GM10847 (cell line): ENCODE results near the gene HECTD4.

ENCODE experiments used
- POLR2A ChIP-seq: IDR thresholded peaks from 2 replicates; pipeline ENCODE4 v1.6.1; 2011; ENCODE audit not compliant: insufficient read length; ENCODE audit errors: extremely low read depth

The HECTD4 gene

DNA sequence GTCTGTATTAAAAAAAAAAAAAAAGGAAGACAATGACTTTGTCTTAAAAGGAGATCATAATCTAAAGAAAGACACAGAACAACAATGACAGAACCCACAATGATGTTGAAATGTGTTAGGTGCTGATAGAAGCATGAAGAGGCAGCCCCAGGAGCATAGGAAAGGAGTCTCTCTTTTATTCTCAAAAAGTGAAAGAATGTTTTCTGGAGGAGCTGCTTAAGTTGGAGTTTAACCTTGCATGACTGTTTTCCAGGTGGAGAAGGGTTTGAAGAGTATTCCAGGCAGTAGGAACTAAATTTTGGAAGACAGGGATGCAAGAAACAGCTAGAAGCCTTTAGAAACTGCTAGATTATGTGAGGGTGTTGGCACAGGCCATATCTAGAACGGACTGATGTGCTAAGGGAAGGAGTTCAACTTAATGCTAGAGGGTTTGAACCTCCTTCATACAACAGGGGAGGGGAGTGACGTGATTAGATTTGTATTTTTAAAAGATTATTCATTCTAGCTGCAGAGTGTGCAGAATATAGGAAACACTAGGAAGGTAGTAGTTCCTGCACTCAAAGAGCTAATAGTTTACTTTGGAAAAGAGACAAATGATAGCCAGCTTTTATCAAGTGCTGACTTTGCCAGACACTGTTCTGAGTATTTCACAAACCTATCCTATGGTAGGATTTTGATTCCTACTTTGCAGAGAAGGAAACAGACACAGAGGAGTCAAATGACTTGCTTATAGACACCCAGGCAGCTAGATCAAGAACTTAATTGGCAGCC is 31.8 kb upstream of the HECTD4 start:
- TF ChIP-seq POLR2A: no peak

DNA sequence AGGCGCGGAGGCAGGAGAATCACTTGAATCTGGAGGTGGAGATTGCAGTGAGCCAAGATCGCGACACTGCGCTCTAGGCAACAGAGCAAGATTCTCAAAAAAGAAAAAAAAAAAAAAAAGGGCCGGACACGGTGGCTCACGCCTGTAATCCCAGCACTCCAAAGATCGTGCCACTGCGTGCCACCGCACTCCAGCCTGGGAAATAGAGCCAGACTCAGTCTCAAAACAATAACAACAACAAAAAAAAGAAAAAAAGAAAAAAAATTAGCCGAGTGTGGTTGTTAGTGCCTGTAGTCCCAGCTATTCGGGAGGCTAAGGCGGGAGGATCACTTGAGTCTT is 27.6 kb upstream of the HECTD4 start:
- TF ChIP-seq POLR2A: no peak

DNA sequence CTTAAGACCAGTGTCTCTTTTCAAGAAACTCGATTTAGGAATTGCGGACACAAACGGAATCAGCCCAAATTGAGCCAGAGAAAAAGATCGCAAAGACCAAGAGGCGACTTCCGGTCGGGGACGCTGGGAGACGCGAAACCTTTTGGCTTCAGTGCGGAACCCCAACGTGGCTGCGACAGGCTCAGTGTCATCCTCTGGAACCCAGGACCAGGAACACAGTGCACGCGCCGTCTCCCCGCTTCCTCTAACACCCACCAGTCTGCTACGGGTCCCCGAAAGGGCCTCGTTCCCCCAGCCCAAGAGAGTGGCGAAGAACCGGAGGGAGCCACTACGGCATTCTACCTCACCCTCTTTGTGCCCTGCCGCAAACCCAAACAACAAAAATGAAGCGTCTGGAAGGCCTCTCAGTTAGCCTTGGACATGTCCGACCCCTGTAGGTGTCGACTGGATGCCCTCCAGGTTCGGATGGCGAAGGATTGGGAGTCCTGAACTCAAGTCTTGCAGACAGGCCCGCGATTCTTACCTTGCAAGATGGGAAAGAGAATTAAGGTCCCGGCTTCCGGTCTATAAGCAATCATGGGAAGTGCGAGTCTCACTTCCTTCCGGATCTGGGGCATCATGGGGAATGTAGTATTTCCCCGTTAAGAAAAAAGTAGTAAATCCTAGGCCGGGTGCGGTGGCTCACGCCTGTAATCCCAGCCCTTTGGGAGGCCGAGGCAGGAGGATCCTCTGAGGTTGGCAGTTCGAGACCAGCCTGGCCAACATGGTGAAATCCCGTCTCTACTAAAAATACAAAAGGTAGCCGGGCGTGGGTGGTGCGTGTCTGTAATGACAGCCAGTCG is 27.1 kb upstream of the HECTD4 start, which contains the start of gene RPL6:
Gene RPL6 (minus strand): TSS at position 542 of the 842 bp plus-strand sequence. CDS start 949 bp downstream, outside the sequence.
- TF ChIP-seq POLR2A: peak; percentile 94

DNA sequence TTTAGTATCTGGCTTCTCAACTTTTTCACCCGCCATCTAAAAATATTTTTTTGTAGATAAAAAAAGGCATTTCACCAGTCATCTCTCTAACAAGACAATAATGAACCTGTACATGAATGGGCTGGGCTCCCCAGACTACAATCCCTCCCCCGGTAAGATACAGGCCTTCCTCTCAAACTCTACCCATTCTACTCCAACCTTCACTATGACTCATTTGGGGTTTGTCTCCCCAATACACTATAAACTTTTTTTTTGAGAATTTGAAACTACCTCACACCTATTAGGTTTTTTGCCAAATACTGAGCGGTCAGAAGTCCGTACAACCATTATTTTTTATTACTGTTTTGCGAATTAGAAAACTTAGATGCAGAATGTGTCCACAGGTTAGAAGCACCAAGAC is 26.4 kb upstream of the HECTD4 start:
- TF ChIP-seq POLR2A: no peak

DNA sequence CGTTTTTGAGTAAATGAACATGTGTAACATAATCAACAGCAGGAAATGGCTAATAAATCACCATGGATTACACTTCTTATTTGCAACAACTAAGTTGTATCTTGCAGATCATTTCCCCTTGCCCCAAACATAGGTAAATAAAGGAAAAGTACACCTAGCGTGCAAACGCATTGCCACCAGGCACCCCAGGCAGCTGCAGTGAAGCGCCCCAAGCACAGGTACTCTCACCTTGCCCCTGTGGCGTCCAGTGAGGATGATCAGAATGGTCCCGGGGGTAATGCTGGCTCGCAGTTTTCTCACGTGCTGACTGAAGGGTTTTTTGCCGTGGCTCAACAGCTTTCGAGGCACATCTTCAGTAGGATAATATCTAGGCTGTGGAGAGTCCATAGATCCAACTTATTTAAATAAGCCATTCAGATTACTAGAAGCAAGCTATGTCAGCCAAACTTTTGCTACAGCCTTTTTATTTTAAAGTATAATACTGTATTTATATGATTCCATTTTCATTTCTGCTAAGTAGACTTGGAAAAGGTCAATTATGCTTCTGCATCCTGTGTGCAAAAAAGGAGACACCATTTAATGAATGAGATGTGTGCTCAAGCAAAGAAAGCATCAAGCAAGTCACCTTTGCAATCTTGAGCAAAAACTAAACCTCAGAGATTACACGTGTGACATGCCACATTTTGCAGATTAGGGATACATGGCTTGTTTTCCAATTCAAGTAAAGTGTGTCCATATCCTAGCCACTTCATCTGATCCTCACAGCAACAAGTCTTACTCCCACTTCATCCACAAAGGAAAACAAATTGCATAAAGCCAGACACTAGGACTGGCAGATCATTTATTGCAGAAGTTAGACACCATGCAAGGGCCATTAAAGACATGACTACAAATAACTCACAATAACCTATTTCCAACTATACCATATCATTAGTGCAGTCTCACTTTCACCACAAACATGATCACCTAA is 24.6 kb upstream of the HECTD4 start:
- no peak for TF ChIP-seq POLR2A

DNA sequence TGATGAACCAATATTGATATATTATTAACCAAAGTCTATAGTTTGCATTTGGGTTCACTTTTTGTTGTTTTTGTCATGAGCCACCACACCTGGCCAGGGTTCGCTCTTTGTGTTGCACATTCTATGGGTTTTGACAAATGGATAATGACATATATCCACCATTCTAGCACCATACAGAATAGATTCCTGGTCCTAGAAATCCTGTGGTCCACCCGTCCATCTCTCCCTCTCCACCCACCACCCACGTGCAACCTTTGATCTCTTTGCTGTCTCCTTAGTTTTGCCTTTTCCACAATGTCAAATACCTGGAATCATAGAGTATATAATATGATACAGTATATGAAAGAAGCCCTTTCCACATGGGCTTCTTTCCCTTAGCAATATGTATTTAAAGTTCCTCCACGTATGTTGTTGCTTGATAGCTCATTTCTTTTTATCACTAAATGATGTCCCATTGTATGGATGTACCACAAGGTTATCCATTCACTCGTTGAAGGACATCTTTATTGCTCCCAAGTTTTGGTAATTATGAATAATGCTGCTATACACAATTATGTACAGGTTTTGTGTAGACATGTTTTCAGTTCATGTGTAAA is 19.8 kb upstream of the HECTD4 start:
- no peak for TF ChIP-seq POLR2A

DNA sequence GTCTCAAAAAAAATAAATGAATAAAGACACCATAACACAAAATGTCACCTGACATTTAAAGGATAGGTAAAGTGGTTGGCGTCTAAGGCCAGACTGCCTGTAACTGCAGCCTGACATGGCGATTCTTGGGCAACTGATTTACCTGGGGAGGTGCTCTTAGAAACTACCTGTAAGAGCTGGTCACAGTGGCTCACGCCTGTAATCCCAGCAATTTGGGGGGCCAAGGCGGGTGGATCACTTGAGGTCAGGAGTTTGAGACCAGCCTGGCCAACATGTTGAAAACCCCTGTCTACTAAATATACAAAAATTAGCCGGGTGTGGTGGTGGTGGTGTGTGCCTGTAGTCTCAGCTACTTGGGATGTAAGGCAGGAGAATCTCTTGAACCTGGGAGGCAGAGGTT is 18.8 kb upstream of the HECTD4 start:
- TF ChIP-seq POLR2A: no peak

DNA sequence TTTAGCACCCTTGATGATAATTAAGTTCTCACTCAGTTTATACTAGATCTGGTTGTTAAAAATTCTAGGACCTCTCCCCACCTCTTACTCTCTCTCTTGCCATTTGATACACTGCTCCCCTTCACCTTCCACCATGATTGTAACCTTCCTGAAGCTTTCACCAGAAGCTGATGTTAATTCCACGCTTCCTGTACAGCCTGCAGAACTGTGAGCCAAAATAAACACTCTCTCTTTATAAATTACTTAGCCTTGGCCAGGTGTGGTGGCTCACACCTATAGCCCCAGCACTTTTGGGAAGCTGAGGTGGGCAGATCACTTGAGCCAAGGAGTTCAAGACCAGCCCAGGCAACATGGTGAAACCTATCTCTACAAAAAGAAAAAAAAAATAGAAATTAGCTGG is 11.1 kb upstream of the HECTD4 start:
- no peak for TF ChIP-seq POLR2A

DNA sequence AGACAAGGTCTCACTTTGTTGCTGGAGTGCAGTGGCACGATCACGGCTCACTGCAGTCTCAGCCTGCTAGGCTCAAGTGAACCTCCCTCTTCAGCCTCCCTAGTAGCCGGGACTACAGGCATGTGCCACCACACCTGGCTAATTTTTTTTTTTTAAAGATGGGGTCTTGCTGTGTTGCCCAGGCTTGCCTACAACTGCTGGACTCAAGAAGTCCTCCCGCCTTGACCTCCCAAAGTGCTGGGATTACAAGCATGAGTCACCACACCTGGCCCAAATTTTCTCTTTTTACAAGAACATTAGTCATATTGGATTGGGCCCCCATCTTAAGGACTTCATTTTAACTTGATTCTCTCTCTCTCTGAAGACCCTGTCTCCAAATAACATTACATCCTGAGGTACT is 7.0 kb upstream of the HECTD4 start:
- no peak for TF ChIP-seq POLR2A

DNA sequence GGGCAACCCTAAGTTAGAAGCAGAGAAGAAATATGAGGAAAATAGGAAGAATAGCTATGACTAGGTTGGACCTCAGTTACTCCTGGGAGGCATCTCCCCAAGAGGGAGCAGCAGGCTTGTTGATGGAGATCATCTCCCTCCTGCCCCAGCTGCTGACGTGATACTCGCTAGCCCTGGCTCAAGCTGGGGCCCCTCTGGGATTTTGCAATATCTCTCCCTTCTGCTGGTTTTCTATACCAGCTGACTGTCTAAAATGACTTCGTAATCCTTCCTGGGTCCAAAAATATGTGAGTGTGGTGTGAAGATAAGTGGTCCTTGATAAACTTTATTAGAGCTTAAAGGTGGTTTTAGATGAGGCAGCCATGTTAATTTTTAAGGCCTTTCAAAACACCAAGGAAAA is 4.5 kb upstream of the HECTD4 start:
- no peak for TF ChIP-seq POLR2A

DNA sequence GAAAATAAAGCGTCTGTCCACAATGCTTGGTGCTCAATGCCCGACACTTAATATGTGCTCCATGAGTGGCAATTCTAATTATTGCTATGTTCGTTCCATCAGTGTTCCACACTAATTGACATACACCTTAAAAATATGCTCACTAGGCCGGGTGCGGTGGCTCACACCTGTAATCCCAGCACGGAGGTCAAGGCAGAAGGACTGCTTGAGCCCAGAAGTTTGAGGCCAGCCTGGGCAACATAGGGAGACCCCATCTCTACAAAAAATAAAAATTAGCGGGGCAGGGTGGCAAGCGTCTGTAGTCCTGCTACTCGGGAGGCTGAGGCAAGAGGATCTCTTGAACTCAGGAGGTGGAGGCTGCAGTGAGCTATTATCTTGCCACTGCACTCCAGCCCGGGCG is 635 bp upstream of the HECTD4 start:
- no peak for TF ChIP-seq POLR2A

DNA sequence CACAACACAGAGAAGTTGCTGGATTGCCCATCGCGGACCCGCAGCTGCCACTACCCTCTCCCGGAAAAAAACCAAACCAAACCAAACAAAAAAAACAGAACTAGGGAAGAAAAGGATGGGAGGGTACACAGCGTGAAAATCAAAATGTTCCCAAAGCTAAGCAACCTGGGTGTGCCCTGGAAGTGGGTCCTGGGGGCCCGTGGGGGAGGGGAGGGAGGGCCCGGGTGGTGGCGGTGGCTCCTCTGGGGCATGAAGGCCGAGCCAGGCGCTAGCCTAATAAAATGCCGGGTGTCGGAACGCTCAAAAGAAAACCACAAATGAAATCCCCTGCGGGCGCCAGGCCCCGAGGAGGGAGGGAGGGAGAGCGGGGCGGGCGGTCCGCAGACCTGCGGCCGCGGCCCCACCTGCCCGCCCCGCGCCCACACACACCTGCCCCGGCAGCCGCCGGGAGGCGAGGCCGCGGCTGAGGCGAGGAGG is 787 bp downstream of the HECTD4 start:
- no peak for TF ChIP-seq POLR2A

DNA sequence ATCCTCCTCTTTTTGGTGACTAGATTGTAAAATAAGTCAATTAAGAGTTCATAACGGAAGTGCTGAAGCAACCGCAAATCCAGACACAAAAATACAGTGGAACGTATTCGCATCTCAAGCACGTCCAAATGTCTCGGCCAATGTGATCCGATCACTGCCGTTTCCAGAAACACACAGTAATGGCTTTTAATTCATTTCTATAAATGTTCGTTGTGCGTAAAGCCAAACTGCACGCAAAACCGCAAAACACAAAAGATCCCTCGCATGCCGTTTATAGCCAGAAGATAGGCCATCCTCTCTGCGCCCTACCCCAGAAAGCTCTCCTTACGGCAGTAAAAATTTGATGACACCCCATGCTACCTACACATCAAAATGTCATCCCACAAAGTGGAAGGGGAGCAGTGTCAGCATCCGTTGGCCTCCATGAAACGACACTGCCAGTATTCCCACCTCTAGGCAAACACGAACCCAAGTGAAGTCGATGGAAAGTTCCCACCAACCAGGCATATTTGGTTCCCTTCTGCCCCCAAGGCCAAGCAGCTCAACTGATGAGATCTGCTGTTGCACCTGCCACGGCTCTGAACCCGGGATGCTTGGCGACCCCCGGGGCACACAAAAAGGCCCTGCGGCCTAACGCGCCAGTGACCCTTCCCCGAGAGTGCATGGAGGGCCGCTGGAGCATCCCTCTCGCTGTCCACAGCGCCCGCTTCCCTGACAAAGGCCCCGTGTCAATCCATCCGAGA is 1.4 kb downstream of the HECTD4 start:
- TF ChIP-seq POLR2A: no peak

DNA sequence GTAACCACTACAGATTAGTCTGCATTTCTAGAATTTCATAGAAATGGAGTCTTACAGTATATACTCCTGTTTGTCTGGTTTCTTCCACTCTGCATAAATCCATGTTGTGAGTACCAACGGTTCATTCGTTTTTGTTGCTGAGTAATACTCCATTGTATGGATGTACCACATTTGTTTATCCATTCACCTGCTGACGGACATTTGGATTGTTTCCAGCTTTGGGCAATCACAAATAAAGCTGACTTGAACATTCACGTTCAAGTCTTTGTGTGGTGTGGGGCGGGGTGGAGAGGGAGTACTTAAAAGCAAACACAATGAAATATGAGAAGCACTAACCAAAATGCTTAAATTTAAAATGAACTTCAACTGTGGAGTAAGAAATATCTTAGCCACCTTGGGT is 7.1 kb downstream of the HECTD4 start:
- no peak for TF ChIP-seq POLR2A
